Mesenchymal stem cell (in vitro differentiated cells and primary cell): ENCODE measurements around the gene TGFB1.

ENCODE experiments used
- DNase-seq: peaks from one replicate; pipeline ENCODE4 v3.0.0-alpha.2; 2013
- H2AFZ ChIP-seq: one replicate; pipeline ENCODE4 v1.6.1; 2013; ENCODE audit warnings: low read depth, mild to moderate bottlenecking, control low read depth, inconsistent platforms, low read length, moderate library complexity
- H2AK5ac ChIP-seq: 2 replicates; pipeline ENCODE4 v1.6.1; 2013; ENCODE audit warnings: low read length, moderate library complexity, mild to moderate bottlenecking, inconsistent platforms; ENCODE audit not compliant: severe bottlenecking
- H2BK120ac ChIP-seq: one replicate; pipeline ENCODE4 v1.6.1; 2013; ENCODE audit warnings: low read depth, mild to moderate bottlenecking, inconsistent platforms, low read length, moderate library complexity
- H2BK12ac ChIP-seq, 2 experiments: one replicate each; pipeline ENCODE4 v1.6.1; 2013; ENCODE audit warnings: inconsistent platforms in 2 of 2, low read length in 2 of 2, mild to moderate bottlenecking in 2 of 2, moderate library complexity in 2 of 2, control low read depth in 1 of 2
- H2BK15ac ChIP-seq: one replicate; pipeline ENCODE4 v1.6.1; 2013; ENCODE audit warnings: mild to moderate bottlenecking, low read depth, inconsistent platforms; ENCODE audit not compliant: poor library complexity, severe bottlenecking
- H2BK5ac ChIP-seq: 2 replicates; pipeline ENCODE4 v1.6.1; 2013; ENCODE audit warnings: low read depth, mild to moderate bottlenecking, low read length, control low read depth, inconsistent platforms; ENCODE audit not compliant: poor library complexity, severe bottlenecking
- H3K14ac ChIP-seq, 2 experiments: one replicate each; pipeline ENCODE4 v1.6.1; 2013; ENCODE audit warnings: inconsistent platforms in 2 of 2, low read length in 2 of 2, control low read depth in 1 of 2, mild to moderate bottlenecking in 1 of 2, moderate library complexity in 1 of 2
- H3K18ac ChIP-seq, 2 experiments: one replicate each; pipeline ENCODE4 v1.6.1; 2013; ENCODE audit warnings: inconsistent platforms in 2 of 2, low read length in 2 of 2, control low read depth in 1 of 2, low read depth in 1 of 2, mild to moderate bottlenecking in 1 of 2
- H3K23ac ChIP-seq, 2 experiments: one replicate each; pipeline ENCODE4 v1.6.1; 2013; ENCODE audit warnings: inconsistent platforms in 2 of 2, low read length in 2 of 2, mild to moderate bottlenecking in 2 of 2, moderate library complexity in 2 of 2, control low read depth in 1 of 2
- H3K27ac ChIP-seq: 2 replicates; pipeline ENCODE4 v1.5.1; 2013; ENCODE audit warnings: mild to moderate bottlenecking, moderate library complexity, low read length, control low read depth, inconsistent platforms; ENCODE audit not compliant: poor library complexity, severe bottlenecking
- H3K27me3 ChIP-seq, 2 experiments: 2 replicates each; pipeline versions ENCODE4 v1.6.1 to v1.7.0; 2013; ENCODE audit warnings: low read length in 2 of 2, mild to moderate bottlenecking in 2 of 2, moderate library complexity in 2 of 2, control low read depth in 1 of 2, inconsistent platforms in 1 of 2; ENCODE audit not compliant: control insufficient read depth in 1 of 2, insufficient read depth in 1 of 2
- H3K36me3 ChIP-seq, 2 experiments: 2 replicates each; pipeline versions ENCODE4 v1.6.1 to v1.7.0; 2013; ENCODE audit warnings: low read length in 2 of 2, control low read depth in 1 of 2, inconsistent platforms in 1 of 2, low read depth in 1 of 2, mild to moderate bottlenecking in 1 of 2; ENCODE audit not compliant: insufficient read depth in 2 of 2, control insufficient read depth in 1 of 2
- H3K4ac ChIP-seq, 2 experiments: one replicate each; pipeline ENCODE4 v1.6.1; 2013; ENCODE audit warnings: inconsistent platforms in 2 of 2, low read length in 2 of 2, mild to moderate bottlenecking in 2 of 2, moderate library complexity in 2 of 2, control low read depth in 1 of 2, low read depth in 1 of 2
- H3K4me1 ChIP-seq: 2 replicates; pipeline ENCODE4 v1.6.1; 2013; ENCODE audit warnings: low read depth, low read length, control low read depth; ENCODE audit not compliant: control insufficient read depth, insufficient read depth
- H3K4me2 ChIP-seq: 2 replicates; pipeline ENCODE4 v1.6.1; 2013; ENCODE audit warnings: low read length, mild to moderate bottlenecking, inconsistent platforms; ENCODE audit not compliant: poor library complexity, severe bottlenecking
- H3K4me3 ChIP-seq, 2 experiments: 2 replicates each; pipeline versions ENCODE4 v1.5.1 to v1.7.0; 2013; ENCODE audit warnings: low read length in 2 of 2, mild to moderate bottlenecking in 2 of 2, control low read depth in 1 of 2, low read depth in 1 of 2; ENCODE audit not compliant: insufficient read depth in 1 of 2
- H3K79me1 ChIP-seq: replicated peaks from 2 replicates; pipeline ENCODE4 v1.6.1; 2013; ENCODE audit warnings: mild to moderate bottlenecking, control low read depth, low read length, inconsistent platforms; ENCODE audit not compliant: poor library complexity, severe bottlenecking
- H3K9ac ChIP-seq: 2 replicates; pipeline ENCODE4 v1.7.0; 2013; ENCODE audit warnings: mild to moderate bottlenecking, low read length, moderate library complexity
- H3K9me3 ChIP-seq: 2 replicates; pipeline ENCODE4 v1.7.0; 2013; ENCODE audit warnings: mild to moderate bottlenecking, low read length; ENCODE audit not compliant: control insufficient read depth
- H4K8ac ChIP-seq: one replicate; pipeline ENCODE4 v1.6.1; 2013; ENCODE audit warnings: inconsistent platforms, mild to moderate bottlenecking, low read length, moderate library complexity
- H4K91ac ChIP-seq: one replicate; pipeline ENCODE4 v1.6.1; 2013; ENCODE audit warnings: mild to moderate bottlenecking, low read length, inconsistent platforms
- WGBS: methylation state at CpG from one replicate; pipeline ENCODE4 v1.1.7; 2013; ENCODE audit warnings: mixed read lengths; 5-methylcytosine and 5-hydroxymethylcytosine counted together

TGFB1 gene

GRCh38 chr19:41376241-41376997, 22.7 kb upstream of the TGFB1 start, which contains the start of gene TMEM91:
TSS of gene TMEM91 (plus strand) at chr19:41376533. CDS start at chr19:41378310, 1,777 bp downstream.
- no peaks in the 10 kb centered on the region for H3K27me3 ChIP-seq
- 1% methylated on average over 47 of the region's 47 CpGs for WGBS
- peaks cover 21% of the 10 kb centered on the region for H3K79me1 ChIP-seq
- H3K36me3 ChIP-seq, result no peaks in the 10 kb centered on the region
- peak; percentile 64 for DNase-seq
- H3K4me1 ChIP-seq, result peaks cover 30% of the 10 kb centered on the region
- H3K23ac ChIP-seq, result no peak within 1 kb of the TSS
- peak within 1 kb of the TSS; percentile 85 for H3K9ac ChIP-seq
- H2BK120ac ChIP-seq, result no peak within 1 kb of the TSS
- H2BK5ac ChIP-seq, result no peak within 1 kb of the TSS
- peak within 1 kb of the TSS; percentile 99 for H3K4me2 ChIP-seq
- H4K8ac ChIP-seq, result peak within 1 kb of the TSS; percentile 81
- peak within 1 kb of the TSS; percentile 63 to 78 for H3K4me3 ChIP-seq
- H3K9me3 ChIP-seq, result no peaks in the 10 kb centered on the region
- H3K18ac ChIP-seq, result peak within 1 kb of the TSS; percentile 56 to 95
- peak within 1 kb of the TSS; percentile 65 for H4K91ac ChIP-seq
- peak within 1 kb of the TSS in 1 of 2 experiments; percentile 4 for H3K14ac ChIP-seq
- H2BK15ac ChIP-seq, result peak within 1 kb of the TSS; percentile 74
- H2BK12ac ChIP-seq, result peak within 1 kb of the TSS in 1 of 2 experiments; percentile 75
- H3K4ac ChIP-seq, result peak within 1 kb of the TSS; percentile 60 to 87
- no peak within 1 kb of the TSS for H3K27ac ChIP-seq
- H2AK5ac ChIP-seq, result peak within 1 kb of the TSS; percentile 4
- H2AFZ ChIP-seq, result peak within 1 kb of the TSS; percentile 91

- DNase-seq, result peak; percentile 47
- no peak overlapping the region for H3K9ac ChIP-seq
- no peaks in the 10 kb centered on the region for H3K27me3 ChIP-seq
- H3K4me1 ChIP-seq, result peaks cover 31% of the 10 kb centered on the region
- H4K8ac ChIP-seq, result no peak overlapping the region
- H3K4me3 ChIP-seq, result no peak overlapping the region
- H2AFZ ChIP-seq, result no peak overlapping the region
- H3K27ac ChIP-seq, result peak overlapping the region; percentile 23
- H2BK5ac ChIP-seq, result no peak overlapping the region
- no peak overlapping the region for H2AK5ac ChIP-seq
- WGBS, result 92% methylated on average over 9 of the region's 12 CpGs
- H2BK15ac ChIP-seq, result no peak overlapping the region
- no peak overlapping the region for H3K4me2 ChIP-seq
- H3K23ac ChIP-seq, result no peak overlapping the region
- H3K18ac ChIP-seq, result no peak overlapping the region
- H3K4ac ChIP-seq, result no peak overlapping the region
- peaks cover 28% of the 10 kb centered on the region for H3K79me1 ChIP-seq
- H3K36me3 ChIP-seq, result peaks cover 0 to 3% of the 10 kb centered on the region in 2 experiments
- no peak overlapping the region for H2BK120ac ChIP-seq
- H4K91ac ChIP-seq, result no peak overlapping the region
- no peaks in the 10 kb centered on the region for H3K9me3 ChIP-seq
- H2BK12ac ChIP-seq, result peak overlapping the region in 1 of 2 experiments; percentile 21
- H3K14ac ChIP-seq, result no peak overlapping the region
Observed at GRCh38 chr19:41373993-41374392, 20.3 kb upstream of the TGFB1 start.

GRCh38 chr19:41372501-41372900, 18.8 kb upstream of the TGFB1 start:
- H2BK15ac ChIP-seq, result no peak overlapping the region
- peaks cover 0 to 3% of the 10 kb centered on the region in 2 experiments for H3K36me3 ChIP-seq
- H2BK5ac ChIP-seq, result no peak overlapping the region
- no peak overlapping the region for H3K4ac ChIP-seq
- H3K27me3 ChIP-seq, result no peaks in the 10 kb centered on the region
- H3K4me2 ChIP-seq, result no peak overlapping the region
- H3K27ac ChIP-seq, result no peak overlapping the region
- no peak overlapping the region for H2BK120ac ChIP-seq
- no peak overlapping the region for H2AK5ac ChIP-seq
- no peak overlapping the region for H3K9ac ChIP-seq
- H3K14ac ChIP-seq, result no peak overlapping the region
- no peak for DNase-seq
- no peak overlapping the region for H3K18ac ChIP-seq
- H2AFZ ChIP-seq, result no peak overlapping the region
- no peak overlapping the region for H4K8ac ChIP-seq
- H3K23ac ChIP-seq, result no peak overlapping the region
- no peak overlapping the region for H4K91ac ChIP-seq
- no peak overlapping the region for H3K4me3 ChIP-seq
- H3K4me1 ChIP-seq, result peaks cover 34% of the 10 kb centered on the region
- peaks cover 28% of the 10 kb centered on the region for H3K79me1 ChIP-seq
- H2BK12ac ChIP-seq, result no peak overlapping the region
- WGBS, result 100% methylated on average over 1 of the region's 2 CpGs
- no peaks in the 10 kb centered on the region for H3K9me3 ChIP-seq

- Histone ChIP-seq H2BK120ac (no peak overlapping the region), H2AK5ac (peak overlapping the region; percentile 65), H3K36me3 (peaks cover 0 to 3% of the 10 kb centered on the region in 2 experiments), H3K27ac (no peak overlapping the region), H3K14ac (no peak overlapping the region), H2BK15ac (no peak overlapping the region), H3K79me1 (peaks cover 26% of the 10 kb centered on the region), H3K4me2 (no peak overlapping the region), H4K8ac (no peak overlapping the region), H3K18ac (no peak overlapping the region), H3K4me3 (no peak overlapping the region), H3K27me3 (no peaks in the 10 kb centered on the region), H3K4me1 (peaks cover 30% of the 10 kb centered on the region), H3K9me3 (no peaks in the 10 kb centered on the region), H2AFZ (no peak overlapping the region), H2BK12ac (no peak overlapping the region), H3K23ac (no peak overlapping the region), H3K4ac (no peak overlapping the region), H2BK5ac (no peak overlapping the region), H3K9ac (no peak overlapping the region), H4K91ac (no peak overlapping the region)
- DNase-seq, result no peak
- WGBS, result 96% methylated on average over 7 of the region's 8 CpGs
Observed at GRCh38 chr19:41371541-41371940, 17.8 kb upstream of the TGFB1 start.
